GM19351 (cell line): ENCODE measurements around the gene ETS1.
"Not testable (repeated sequence)": the region's sequence is repeated elsewhere in the genome, so short reads cannot be mapped to it uniquely, and the experiment has no call there.

Experiments used
- ATAC-seq: cut with Tn5 transposase; IDR thresholded peaks from one replicate; pipeline ENCODE4 v1.9.1; 2021; ENCODE audit warnings: mild to moderate bottlenecking, moderate library complexity; ENCODE audit not compliant: unreplicated experiment

ETS1 gene

GRCh38 chr11:128448200-128448886 lies 139.0 kb downstream of the ETS1 start:
- no peak for ATAC-seq

DNA sequence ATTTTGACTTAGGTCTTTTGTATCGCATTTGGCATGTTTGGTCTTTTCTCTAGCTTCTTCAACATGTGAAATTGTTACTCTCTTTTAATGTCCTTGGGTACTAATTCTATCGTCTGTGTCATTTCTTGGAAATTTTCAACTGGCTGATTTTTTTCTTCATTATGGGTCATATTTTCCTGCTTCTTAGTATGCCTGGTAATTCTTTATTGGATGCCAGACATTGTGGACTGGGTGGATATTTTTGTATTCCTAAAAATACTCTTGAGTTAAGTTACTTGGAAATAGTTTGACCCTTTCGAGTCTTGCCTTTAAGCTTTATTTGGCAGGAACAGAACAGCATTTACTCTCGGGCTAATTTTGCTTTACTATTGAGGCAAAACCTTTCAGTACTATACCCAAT lies 140.1 kb downstream of the ETS1 start:
- no peak for ATAC-seq

DNA sequence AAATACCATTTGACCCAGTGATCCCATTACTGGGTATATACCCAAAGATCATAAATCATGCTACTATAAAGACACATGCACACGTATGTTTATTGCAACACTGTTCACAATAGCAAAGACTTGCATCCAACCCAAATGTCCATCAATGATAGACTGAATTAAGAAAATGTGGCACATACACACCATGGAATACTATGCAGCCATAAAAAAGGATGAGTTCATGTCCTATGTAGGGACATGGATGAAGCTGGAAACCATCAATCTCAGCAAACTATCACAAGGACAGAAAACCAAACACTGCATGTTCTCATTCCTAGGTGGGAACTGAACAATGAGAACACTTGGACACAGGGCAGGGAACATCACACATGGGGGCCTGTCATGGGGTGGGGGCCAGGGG lies 141.4 kb downstream of the ETS1 start:
- not testable (repeated sequence) for ATAC-seq

DNA sequence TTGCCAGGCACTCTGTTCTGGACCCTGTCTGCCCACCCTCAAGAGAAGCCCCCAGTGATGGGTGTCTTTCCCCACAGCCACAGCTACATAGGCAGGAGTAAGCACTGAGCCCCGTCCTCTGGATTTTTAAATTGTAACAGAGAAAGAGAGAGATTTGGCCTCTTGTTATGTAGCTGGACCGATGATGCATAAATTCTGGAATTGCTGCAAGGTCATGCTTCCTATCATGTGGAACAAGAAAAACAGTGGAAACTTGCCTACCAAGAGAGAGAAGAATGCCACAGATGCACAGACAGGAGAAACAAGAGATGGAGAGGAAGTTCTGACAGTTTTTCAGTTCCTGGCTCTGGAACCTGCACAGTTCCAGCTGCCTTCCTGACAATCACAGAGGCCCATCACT lies 150.2 kb downstream of the ETS1 start:
- ATAC-seq, result no peak

- ATAC-seq, result no peak
Observed at GRCh38 chr11:128434818-128435217, 152.5 kb downstream of the ETS1 start.

DNA sequence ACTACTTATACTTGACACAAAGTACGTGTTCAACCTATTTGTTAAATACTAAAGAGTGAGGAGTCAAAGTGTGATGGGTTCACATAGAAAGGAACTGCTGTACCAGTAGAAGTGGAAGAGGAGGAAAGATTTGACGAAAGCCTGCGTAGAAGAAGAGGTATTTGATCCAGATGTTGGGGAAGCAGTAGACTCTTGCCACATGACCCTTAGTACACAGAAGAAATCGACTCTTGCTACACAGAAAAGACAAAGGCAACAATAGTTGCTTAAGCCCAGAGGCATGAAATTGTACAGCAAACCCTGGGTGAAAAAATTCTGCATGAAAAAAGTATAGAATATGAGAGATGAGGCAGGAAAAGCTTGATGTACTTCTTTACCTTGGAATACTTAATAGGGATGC lies 152.9 kb downstream of the ETS1 start:
- no peak for ATAC-seq

GRCh38 chr11:128432926-128433325 lies 154.4 kb downstream of the ETS1 start:
- ATAC-seq, result no peak

- ATAC-seq, result no peak
Observed at GRCh38 chr11:128431931-128432330, 155.4 kb downstream of the ETS1 start.

DNA sequence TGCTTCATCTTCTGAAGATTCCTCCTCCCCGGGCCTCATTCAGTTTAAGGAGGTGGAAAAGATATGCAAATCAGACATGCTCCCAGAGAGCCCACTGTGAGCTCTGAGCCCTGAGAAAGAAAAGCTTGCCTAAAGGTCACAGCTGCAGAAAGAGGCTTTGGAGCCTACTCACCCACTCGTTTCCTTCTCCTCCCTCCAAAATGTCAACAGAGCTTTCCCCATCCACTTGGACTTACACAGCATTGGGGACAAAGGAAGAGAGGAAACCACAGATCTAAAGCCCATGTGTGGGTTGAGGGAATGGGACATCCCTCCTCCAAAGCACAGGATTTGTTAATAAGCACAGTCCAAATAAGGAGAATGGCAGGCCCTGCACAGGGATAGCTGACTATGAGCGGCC lies 158.4 kb downstream of the ETS1 start:
- ATAC-seq, result no peak

- ATAC-seq, result no peak
Observed at GRCh38 chr11:128424851-128425285, 162.5 kb downstream of the ETS1 start.

- ATAC-seq, result no peak
Observed at GRCh38 chr11:128424271-128424711, 163.1 kb downstream of the ETS1 start.

GRCh38 chr11:128422576-128423370 lies 164.6 kb downstream of the ETS1 start:
- ATAC-seq, result no peak

DNA sequence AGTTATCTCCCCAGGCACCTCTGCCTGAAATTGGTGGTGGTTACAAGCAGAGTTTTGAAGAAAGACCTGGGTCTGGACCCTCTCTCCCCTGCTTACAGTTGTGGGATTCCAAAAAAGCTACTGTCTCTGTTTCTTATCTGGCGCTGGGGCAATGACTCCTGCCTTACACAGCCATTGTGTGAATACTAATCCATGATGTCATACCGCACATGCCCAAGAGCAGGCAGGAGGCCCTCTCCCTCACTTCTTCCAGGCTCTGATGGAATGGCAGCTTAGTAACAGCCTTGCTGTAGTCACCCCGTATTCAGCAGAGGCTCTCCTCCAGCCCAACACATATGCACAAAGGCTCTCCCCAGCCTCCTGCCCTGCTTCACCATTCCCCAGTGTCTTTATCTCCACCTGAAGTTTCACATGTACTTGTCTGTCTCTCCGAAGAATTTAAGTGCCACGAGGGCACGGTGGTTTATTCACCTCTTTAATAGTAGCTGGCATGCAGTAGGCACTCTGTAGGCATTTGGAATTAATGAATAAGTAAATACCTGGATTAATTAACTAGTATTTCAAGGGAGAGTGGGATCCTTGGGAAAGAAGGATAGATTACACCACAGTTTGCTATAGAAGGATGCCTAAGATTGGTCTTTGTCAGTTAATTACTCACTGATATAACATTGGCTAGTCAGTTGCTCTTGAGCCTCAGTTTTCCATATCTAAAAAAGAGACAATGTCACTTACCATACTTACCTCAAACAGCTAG lies 165.6 kb downstream of the ETS1 start:
- no peak for ATAC-seq

DNA sequence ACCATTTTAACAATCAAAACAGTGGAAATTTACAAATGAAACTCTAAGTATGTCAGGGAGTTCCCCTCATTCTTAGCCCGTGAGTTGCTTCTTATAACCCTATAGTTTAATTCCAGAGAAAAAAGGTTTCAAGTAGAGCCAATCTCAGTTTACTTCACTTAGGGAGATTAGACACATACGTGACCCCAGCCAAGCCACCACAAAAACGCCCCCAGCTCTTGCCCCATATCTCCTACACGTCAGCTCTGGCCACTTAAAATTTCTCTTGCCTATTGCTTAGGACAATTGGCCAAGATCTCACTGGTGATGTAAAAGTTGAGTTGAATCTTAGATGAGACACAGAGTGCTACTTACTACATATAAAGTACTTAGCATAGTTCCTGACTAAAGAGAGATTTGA lies 166.4 kb downstream of the ETS1 start:
- ATAC-seq, result no peak

- ATAC-seq, result no peak
Observed at GRCh38 chr11:128420265-128420664, 167.1 kb downstream of the ETS1 start.

DNA sequence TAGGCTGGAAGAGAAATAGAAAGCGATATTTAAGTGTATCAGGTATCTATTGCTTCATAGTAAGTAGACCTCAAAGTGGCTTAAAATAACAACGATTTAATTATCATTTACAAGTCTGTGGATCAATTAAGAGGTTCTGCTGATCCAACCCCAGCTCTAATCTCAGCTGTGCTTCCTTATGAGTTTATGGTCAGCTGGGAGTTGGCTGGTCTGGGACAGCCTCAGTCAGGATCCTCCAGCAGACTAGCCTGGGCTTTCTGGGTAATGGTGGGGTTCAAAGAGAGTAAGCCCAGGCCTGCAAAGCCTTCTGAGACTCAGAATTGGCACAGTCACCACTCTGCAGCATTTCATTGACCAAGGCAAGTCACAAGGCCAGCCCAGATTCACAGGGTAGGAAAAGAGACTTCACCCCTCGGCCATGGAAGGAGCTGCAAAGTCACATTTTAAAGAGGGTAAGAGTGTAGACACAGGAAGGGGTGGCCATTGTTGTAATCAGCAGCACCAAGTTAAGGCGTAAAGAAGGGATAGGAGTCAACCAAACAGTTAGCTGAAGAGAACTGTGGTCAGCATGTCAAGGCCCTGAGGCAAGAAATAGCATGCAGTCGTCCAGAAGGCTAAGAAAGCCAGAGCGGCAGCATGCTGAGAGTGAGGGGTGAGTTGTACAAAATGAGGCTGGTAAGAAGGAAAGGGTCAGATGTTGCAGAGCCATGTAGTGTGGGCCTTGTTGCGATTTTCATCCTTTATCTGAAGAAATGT lies 168.2 kb downstream of the ETS1 start:
- no peak for ATAC-seq

DNA sequence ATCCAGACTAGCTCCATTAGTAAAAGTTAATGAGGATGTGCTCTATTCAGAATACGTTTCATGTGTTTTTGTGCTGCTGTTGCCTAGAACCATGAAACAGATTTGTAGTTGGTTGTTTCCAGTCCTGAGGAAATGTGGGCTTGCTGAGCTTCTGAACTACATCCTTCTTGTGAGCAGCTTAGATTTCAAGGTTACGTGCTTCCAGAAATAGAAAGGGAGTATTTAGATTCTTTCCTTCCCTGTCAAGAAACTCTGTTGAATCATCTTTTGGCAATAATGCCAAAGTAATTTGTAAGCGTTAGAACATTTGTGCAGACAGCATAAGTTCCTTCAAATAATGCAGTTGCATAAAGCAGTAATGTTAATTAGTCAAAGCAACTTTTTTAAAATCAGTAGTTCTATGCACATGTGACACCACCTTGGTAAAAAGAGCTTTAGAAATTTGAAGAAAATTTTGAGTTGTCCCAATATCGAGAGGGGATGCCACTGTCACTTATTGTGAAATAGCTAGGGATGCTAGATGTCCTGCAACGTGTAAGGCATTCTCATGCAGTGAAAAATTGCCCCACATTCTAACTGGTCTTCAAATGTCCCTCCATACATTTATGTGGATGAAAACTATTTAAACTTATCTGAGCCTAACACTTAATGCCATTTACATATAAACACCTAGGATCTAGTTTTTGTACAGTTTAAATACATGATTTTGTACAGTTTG lies 169.6 kb downstream of the ETS1 start:
- ATAC-seq, result no peak

GRCh38 chr11:128416976-128417375 lies 170.4 kb downstream of the ETS1 start:
- ATAC-seq, result no peak

DNA sequence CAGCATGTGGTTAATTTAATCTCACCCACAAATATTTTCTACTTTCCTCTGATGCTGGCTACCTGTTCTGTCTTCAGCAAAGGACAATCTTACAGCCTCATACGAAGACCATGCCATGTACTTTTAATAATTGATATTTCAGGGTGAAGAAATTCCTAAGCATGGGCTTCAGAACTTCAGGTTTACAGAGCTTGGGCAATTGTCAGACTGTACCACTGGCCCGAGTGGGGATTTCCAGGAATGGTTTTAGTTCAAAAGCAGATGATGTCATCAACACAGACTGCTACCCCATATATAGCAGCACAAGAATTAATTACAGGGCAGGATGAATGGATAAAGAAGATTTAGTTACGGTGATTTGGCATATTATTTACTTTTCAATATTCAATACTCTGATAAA lies 171.8 kb downstream of the ETS1 start:
- ATAC-seq, result no peak
